Spleen (tissue), 11 donors: ENCODE results near the gene PKMYT1. TPM values are rescaled to one million over a fixed set of nuclear protein-coding genes. Genes with fewer than 3 reads are reported as not detected.

ENCODE experiments used
- DNase-seq: peaks from one replicate; pipeline ENCODE4 v3.0.0-alpha.2; 2020
- H3K27ac ChIP-seq, 8 donors: fragments of 200-600 bp; sonication (generic) in 7 of 8; 1 replicate in 4 of 8; 2 replicates in 4 of 8; pipeline versions ENCODE4 v1.5.0 to v1.8.0; 2016 to 2021; ENCODE audit warnings: inconsistent platforms in 4 of 8, mild to moderate bottlenecking in 4 of 8, moderate library complexity in 1 of 8
- H3K27me3 ChIP-seq, 7 donors: fragments of 200-600 bp; sonication (generic) in 6 of 7; replicated peaks in 1 of 7; 1 replicate in 4 of 7; 2 replicates in 3 of 7; pipeline versions ENCODE4 v1.5.0 to v1.8.0; 2016 to 2021; ENCODE audit warnings: inconsistent platforms in 3 of 7, mild to moderate bottlenecking in 1 of 7
- H3K36me3 ChIP-seq, 6 donors: fragments of 200-600 bp; sonication (generic) in 5 of 6; 1 replicate in 4 of 6; 2 replicates in 2 of 6; pipeline versions ENCODE4 v1.5.0 to v1.8.0; 2016 to 2021; ENCODE audit warnings: inconsistent platforms in 2 of 6
- H3K4me1 ChIP-seq, 6 donors: fragments of 200-600 bp; sonication (generic) in 5 of 6; 1 replicate in 3 of 6; 2 replicates in 3 of 6; pipeline versions ENCODE4 v1.5.0 to v1.8.0; 2016 to 2021; ENCODE audit warnings: inconsistent platforms in 3 of 6
- H3K4me3 ChIP-seq, 8 donors: fragments of 200-600 bp; sonication (generic) in 7 of 8; 1 replicate in 4 of 8; 2 replicates in 4 of 8; pipeline versions ENCODE4 v1.5.0 to v1.8.0; 2016 to 2021; ENCODE audit warnings: inconsistent platforms in 4 of 8, mild to moderate bottlenecking in 4 of 8, moderate library complexity in 2 of 8
- H3K9me3 ChIP-seq, 8 donors: fragments of 200-600 bp; sonication (generic) in 7 of 8; 1 replicate in 4 of 8; 2 replicates in 4 of 8; pipeline versions ENCODE4 v1.5.0 to v1.8.0; 2016 to 2021; ENCODE audit warnings: inconsistent platforms in 4 of 8
- CTCF ChIP-seq, 11 experiments: fragments of 200-600 bp in 7 of 11; fragments of 450-650 bp in 4 of 11; sonication (generic) in 4 of 11; IDR thresholded peaks in 8 of 11; conservative IDR thresholded peaks in 3 of 11; 1 replicate in 7 of 11; 2 replicates in 4 of 11; pipeline versions ENCODE4 v1.4.0 to v1.8.0; 2016 to 2021; ENCODE audit warnings: antibody characterized with exemption in 11 of 11, inconsistent platforms in 4 of 11, mild to moderate bottlenecking in 1 of 11
- POLR2A ChIP-seq, 3 donors: fragments of 450-650 bp; IDR thresholded peaks; one replicate each; pipeline ENCODE4 v1.5.1; 2017; ENCODE audit warnings: antibody characterized with exemption in 3 of 3, mild to moderate bottlenecking in 1 of 3
- POLR2AphosphoS5 ChIP-seq, 3 donors: sonication (generic); formaldehyde crosslinking; IDR thresholded peaks; one replicate each; pipeline ENCODE4 v1.5.1; 2017; ENCODE audit warnings: antibody characterized with exemption in 3 of 3
- WGBS, 5 donors: extraction: QIAGEN DNeasy Blood & Tissue Kit in 3 of 5; methylation state at CpG; one replicate each; pipeline versions ENCODE4 v1.1.5 to v1.1.7; 2013 to 2018; 5-methylcytosine and 5-hydroxymethylcytosine counted together
- intact Hi-C: fragments of 100-400 bp; cut with DNase I; formaldehyde crosslinking; loops from one replicate; pipeline ENCODE4 v1.15.0; 2023; ENCODE audit warnings: low total_unique reads
- polyA plus RNA-seq, 3 donors: library from polyadenylated mRNA; stranded (reverse); fragments of 200-250 nt; gene quantifications; one replicate each; pipeline ENCODE4 v1.2.1, GENCODE V29; 2013
- total RNA-seq, 7 donors: library from RNA; depleted of rRNA in 3 of 7; stranded (reverse); fragments of >200 nt in 3 of 7; fragmentation: NEBNext Ultra II Directional in 4 of 7; extraction: Animal tissue kit (Norgen Biotek cat#: 25700) in 4 of 7; gene quantifications; one replicate each; pipeline versions ENCODE4 v1.1.0 to v1.2.1, GENCODE V29; 2016 to 2021
- donor health status: healthy with polysubstance abuse.
- donor health status: DM: no; HTN: no; CAD: no; lungs with moderate emphysema.
- donor health status: DM: no; HTN: no; CAD: no.
- donor health status: Bipolar disorder and iron deficiency.
- donor health status: healthy.
- donor health status: DM: no; HTN: no; CAD: no.
- donor health status: DM: yes; HTN: yes; CAD: no.

PKMYT1 gene
- total and polyA plus RNA-seq, 10 donors = 3.3 to 11.3 (median 6.2) TPM

GRCh38 chr16:3009568-3010390 is 29.5 kb upstream of the PKMYT1 start:
- H3K27ac ChIP-seq = peak overlapping the region in 1 of 8 donors; percentile 92
- H3K27me3 ChIP-seq = peaks cover 0 to 92% (median 28%) of the 10 kb centered on the region in 7 donors
- DNase-seq = no peak
- H3K9me3 ChIP-seq = no peaks in the 10 kb centered on the region
- H3K36me3 ChIP-seq = no peaks in the 10 kb centered on the region
- peaks cover 15 to 66% (median 36%) of the 10 kb centered on the region in 6 donors for H3K4me1 ChIP-seq
- WGBS, 5 donors = 74 to 83% (median 79%) methylated on average over 11 to 21 of the region's 21 CpGs
- intact Hi-C loops = no loop called here
- no peak overlapping the region for H3K4me3 ChIP-seq
- TF ChIP-seq POLR2A (IDR thresholded peaks at IDR 0.05) (no peak), CTCF (IDR thresholded peaks at IDR 0.05 in 8 of 11, conservative IDR thresholded peaks at IDR 0.05 in 3 of 11) (no peak), POLR2AphosphoS5 (IDR thresholded peaks at IDR 0.05) (no peak)

DNA sequence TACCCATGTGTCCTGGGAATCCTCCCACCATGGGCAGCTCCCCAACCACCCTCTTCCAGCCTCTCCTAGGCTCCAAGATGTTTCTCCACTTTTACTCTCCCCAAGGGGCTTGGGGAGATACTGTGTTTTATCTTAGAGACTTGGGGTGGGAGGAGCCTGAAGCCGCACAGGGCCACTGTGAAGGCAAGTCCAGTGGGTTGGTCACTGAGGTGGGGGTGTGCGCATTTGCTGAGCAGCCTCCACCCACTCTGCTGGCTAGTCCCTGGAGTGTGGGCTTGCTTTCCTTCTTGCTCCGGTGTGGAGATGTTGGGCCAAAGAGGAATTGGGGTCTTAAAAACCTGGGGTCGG is 28.4 kb upstream of the PKMYT1 start:
- H3K27ac ChIP-seq = peak overlapping the region in 6 of 8 donors; percentile 70 to 92 (median 84)
- WGBS, 5 donors = 71 to 80% (median 77%) methylated on average over 4 of the region's 4 CpGs
- TF ChIP-seq CTCF (IDR thresholded peaks at IDR 0.05 in 8 of 11, conservative IDR thresholded peaks at IDR 0.05 in 3 of 11) = no peak
- TF ChIP-seq POLR2AphosphoS5 (IDR thresholded peaks at IDR 0.05) = no peak
- no peak for TF ChIP-seq POLR2A (IDR thresholded peaks at IDR 0.05)

DNA sequence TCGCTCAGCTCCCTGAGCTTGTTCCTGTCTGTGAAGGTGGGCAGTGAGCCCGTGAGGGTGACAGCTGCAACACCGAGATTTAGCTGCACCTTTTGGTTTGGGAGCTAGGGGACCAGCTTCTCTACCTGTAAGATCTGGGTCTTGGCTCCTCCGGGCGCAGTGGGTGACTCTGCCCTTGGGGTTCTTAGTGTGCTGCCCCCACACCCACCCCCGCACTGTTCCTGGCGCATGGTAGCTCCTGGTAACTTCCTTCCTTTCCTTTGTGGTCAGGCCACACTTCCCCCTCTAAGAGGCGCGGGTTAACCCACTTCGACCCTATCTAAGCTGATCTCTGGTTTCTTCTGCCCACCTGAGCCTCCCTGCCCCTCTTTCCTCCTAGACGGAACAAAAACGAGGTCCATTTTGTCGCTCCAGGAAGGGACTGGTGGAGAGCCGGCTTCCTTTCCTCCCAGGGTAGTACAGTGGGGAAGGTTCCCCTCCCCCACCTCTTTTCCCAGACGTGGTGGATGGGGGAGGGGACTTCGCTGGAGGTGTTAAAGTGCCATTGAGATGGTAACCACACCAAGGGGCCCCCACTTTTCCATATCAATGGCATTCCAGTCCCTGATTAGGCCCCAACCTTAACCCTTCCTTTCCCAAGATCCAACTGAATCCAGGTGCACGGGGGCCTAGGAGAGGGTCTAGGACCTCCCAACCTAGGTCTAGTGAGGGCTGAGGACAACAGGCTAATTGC is 27.9 kb upstream of the PKMYT1 start:
- Histone ChIP-seq H3K27ac (peak overlapping the region in 7 of 8 donors; percentile 55 to 92 (median 83)), H3K4me3 (peak overlapping the region in 4 of 8 donors; percentile 16 to 59 (median 23)), H3K36me3 (no peaks in the 10 kb centered on the region), H3K27me3 (peaks cover 0 to 77% (median 21%) of the 10 kb centered on the region in 7 donors), H3K9me3 (no peaks in the 10 kb centered on the region), H3K4me1 (peaks cover 18 to 75% (median 44%) of the 10 kb centered on the region in 6 donors)
- DNase-seq = peak; percentile 88
- intact Hi-C loops = no loop called here
- peak; percentile 6 to 36 (median 33) for TF ChIP-seq POLR2AphosphoS5 (IDR thresholded peaks at IDR 0.05)
- TF ChIP-seq CTCF (IDR thresholded peaks at IDR 0.05 in 8 of 11, conservative IDR thresholded peaks at IDR 0.05 in 3 of 11) = no peak
- WGBS, 5 donors = 4 to 9% (median 7%) methylated on average over 16 to 17 of the region's 17 CpGs

More for the DNA sequence above, 28.4 kb upstream of the PKMYT1 start:
- Histone ChIP-seq H3K36me3 (no peaks in the 10 kb centered on the region), H3K4me3 (peak overlapping the region in 1 of 8 donors; percentile 59), H3K9me3 (no peaks in the 10 kb centered on the region), H3K4me1 (peaks cover 16 to 70% (median 39%) of the 10 kb centered on the region in 6 donors), H3K27me3 (peaks cover 0 to 83% (median 26%) of the 10 kb centered on the region in 7 donors)
- intact Hi-C loops = no loop called here
- DNase-seq = no peak
